GM12878 (cell line): ENCODE results near the gene TRPM1. TPM values are rescaled to one million over a fixed set of nuclear protein-coding genes. Genes with fewer than 3 reads are reported as not detected.
"Not testable (repeated sequence)": the region's sequence is repeated elsewhere in the genome, so short reads cannot be mapped to it uniquely, and the experiment has no call there.

Experiments
- ATAC-seq: fragments of 200-7000 bp; cut with Tn5 transposase; 3 replicates; pipeline ENCODE4 v1.9.1; 2020; ENCODE audit warnings: mild to moderate bottlenecking, moderate library complexity
- BruUV-seq: library from RNA; stranded (reverse); fragments of 400-500 nt; replicated peaks from 2 replicates; lab custom pipeline; 2021; lab: Mats Ljungman, UMichigan
- CTCF ChIA-PET: fragments of 300-600 bp; sonication (Branson Sonifier 250); formaldehyde crosslinking; extraction: SDS; loops from one replicate; lab custom pipeline; 2021; ENCODE audit warnings: inconsistent platforms; lab: Yijun Ruan, JAX
- POLR2A ChIA-PET: fragments of 350-600 bp; formaldehyde crosslinking; extraction: SDS; loops from one replicate; lab custom pipeline; 2021; ENCODE audit warnings: inconsistent platforms; lab: Charles Lee
- RAD21 ChIA-PET: fragments of 300-600 bp; sonication (Branson Sonifier 250); formaldehyde crosslinking; loops from one replicate; lab custom pipeline; 2023; ENCODE audit warnings: antibody characterized with exemption; ENCODE audit not compliant: unreplicated experiment; lab: Charles Lee
- SMC1A ChIA-PET: fragments of 300-600 bp; sonication (Branson Sonifier 250); formaldehyde crosslinking; loops from one replicate; lab custom pipeline; 2023; ENCODE audit not compliant: unreplicated experiment, uncharacterized antibody; lab: Charles Lee
- DNase-seq: peaks from one replicate; pipeline ENCODE4 v3.0.0-alpha.2; 2011; ENCODE audit warnings: low read depth, low spot score
- FAIRE-seq: peaks from 3 replicates; lab custom pipeline; 2011; peaks lifted over from hg19 to GRCh38; lab: Jason Lieb, UNC
- H2AFZ ChIP-seq: 2 replicates; pipeline ENCODE4 v1.6.0; 2011; ENCODE audit warnings: low read depth, low read length, control low read depth; ENCODE audit not compliant: control insufficient read depth
- H3K27ac ChIP-seq: 2 replicates; pipeline ENCODE4 v1.5.1; 2011; ENCODE audit warnings: control low read depth; ENCODE audit not compliant: control insufficient read depth, insufficient read depth
- H3K27me3 ChIP-seq, 2 experiments: replicated peaks in 1 of 2; 2 replicates each; pipeline versions ENCODE4 v1.6.0 to v1.6.1; 2011; ENCODE audit warnings: low read length in 1 of 2; ENCODE audit not compliant: control insufficient read depth in 2 of 2, insufficient read depth in 2 of 2
- H3K36me3 ChIP-seq, 2 experiments: 2 replicates each; pipeline ENCODE4 v1.5.1; 2011; ENCODE audit warnings: low read length in 1 of 2; ENCODE audit not compliant: control insufficient read depth in 2 of 2, insufficient read depth in 2 of 2
- H3K4me1 ChIP-seq: 2 replicates; pipeline ENCODE4 v1.6.1; 2011; ENCODE audit warnings: mild to moderate bottlenecking, low read length, moderate library complexity, mixed read lengths; ENCODE audit not compliant: control insufficient read depth, insufficient read depth
- H3K4me2 ChIP-seq: 2 replicates; pipeline ENCODE4 v1.6.0; 2011; ENCODE audit warnings: control low read depth; ENCODE audit not compliant: control insufficient read depth, insufficient read depth
- H3K4me3 ChIP-seq: fragments of 200-600 bp; sonication (generic); 2 replicates; pipeline ENCODE4 v1.5.1; 2016
- H3K79me2 ChIP-seq: 2 replicates; pipeline ENCODE4 v1.6.0; 2011; ENCODE audit warnings: low read length; ENCODE audit not compliant: control insufficient read depth, insufficient read depth
- H3K9ac ChIP-seq: 2 replicates; pipeline ENCODE4 v1.8.0; 2011; ENCODE audit warnings: low read length, control low read depth, mixed read lengths; ENCODE audit not compliant: control insufficient read depth, insufficient read depth
- H3K9me3 ChIP-seq: replicated peaks from 3 replicates; pipeline ENCODE4 v1.5.1; 2011; ENCODE audit warnings: mild to moderate bottlenecking, low read length; ENCODE audit not compliant: control insufficient read depth, insufficient read depth
- H4K20me1 ChIP-seq: 2 replicates; pipeline ENCODE4 v1.6.0; 2011; ENCODE audit not compliant: control insufficient read depth, insufficient read depth
- CTCF ChIP-seq, 3 experiments: IDR thresholded peaks in 2 of 3; conservative IDR thresholded peaks in 1 of 3; 2 replicates each; pipeline ENCODE4 v1.5.1; 2011; ENCODE audit warnings: low read depth in 3 of 3, low read length in 3 of 3, mild to moderate bottlenecking in 3 of 3, control low read depth in 2 of 3, moderate library complexity in 2 of 3, inconsistent platforms in 1 of 3, mixed read lengths in 1 of 3; ENCODE audit not compliant: control insufficient read depth in 2 of 3, insufficient read depth in 1 of 3; ENCODE audit errors: extremely low read depth in 1 of 3
- E2F8 ChIP-seq: fragments of 450-650 bp; IDR thresholded peaks from 2 replicates; pipeline ENCODE4 v1.6.1; 2018; ENCODE audit warnings: mild to moderate bottlenecking, low read depth, moderate library complexity; ENCODE audit not compliant: partially characterized antibody
- NFYB ChIP-seq: IDR thresholded peaks from 2 replicates; pipeline ENCODE4 v1.6.1; 2011; ENCODE audit warnings: low read depth, mild to moderate bottlenecking, low read length, improper control_type of control experiment, moderate library complexity; ENCODE audit not compliant: insufficient read depth
- PAX8 ChIP-seq: fragments of 450-650 bp; IDR thresholded peaks from 2 replicates; pipeline ENCODE4 v1.6.1; 2017; ENCODE audit warnings: mild to moderate bottlenecking, moderate library complexity
- POLR2A ChIP-seq: IDR thresholded peaks from 2 replicates; pipeline ENCODE4 v1.6.1; 2011; ENCODE audit warnings: low read depth, mild to moderate bottlenecking, low read length
- RUNX3 ChIP-seq: IDR thresholded peaks from 2 replicates; pipeline ENCODE4 v1.6.1; 2012; ENCODE audit warnings: low read length, inconsistent platforms
- SUZ12 ChIP-seq: fragments of 200-600 bp; sonication (generic); IDR thresholded peaks from one replicate; pipeline ENCODE4 v1.6.1; 2018; ENCODE audit warnings: antibody characterized with exemption, mild to moderate bottlenecking; ENCODE audit not compliant: unreplicated experiment
- TAF1 ChIP-seq: IDR thresholded peaks from 2 replicates; pipeline ENCODE4 v1.6.1; 2011; ENCODE audit warnings: mild to moderate bottlenecking, low read depth, low read length, borderline replicate concordance
- ZSCAN29 ChIP-seq: fragments of 450-650 bp; IDR thresholded peaks from 2 replicates; pipeline ENCODE4 v1.6.1; 2017; ENCODE audit warnings: mild to moderate bottlenecking, moderate library complexity
- WGBS: methylation state at CpG from one replicate; pipeline ENCODE4 v1.1.6; 2016; ENCODE audit warnings: low lambda C conversion rate; ENCODE audit not compliant: insufficient replicate concordance, insufficient coverage; ENCODE audit errors: missing lambda C conversion rate; 5-methylcytosine and 5-hydroxymethylcytosine counted together
- in situ Hi-C: fragments of 300-500 bp; cut with MboI; formaldehyde crosslinking; loops from 9 replicates; pipeline ENCODE4 v1.14.3; 2018; ENCODE audit warnings: mixed read lengths
- intact Hi-C: fragments of 100-400 bp; cut with micrococcal nuclease; formaldehyde crosslinking; loops from one replicate; pipeline ENCODE4 v1.14.2; 2022; ENCODE audit not compliant: unreplicated experiment
- polyA plus RNA-seq, 11 experiments: library from polyadenylated mRNA; depleted of rRNA in 4 of 11; unstranded in 6 of 11; stranded (reverse) in 5 of 11; fragments of >200 nt; fragmentation: Nextera tagmentation in 4 of 11; fragmentation: Illumina TruSeq in 1 of 11; extraction: Ambion mirVana in 4 of 11; extraction: Trizol in 1 of 11; gene quantifications; 1 replicate in 1 of 11; 2 replicates in 10 of 11; pipeline versions ENCODE4 v1.2.1 to v1.2.3, GENCODE V29; 2011 to 2016; ENCODE audit warnings: inconsistent platforms in 2 of 11, missing spikeins in 2 of 11, low read depth in 1 of 11
- total RNA-seq, 4 experiments: library from RNA; depleted of rRNA in 3 of 4; stranded (reverse); fragments of >200 nt in 3 of 4; fragmentation: Illumina TruSeq in 1 of 4; extraction: Trizol in 1 of 4; gene quantifications; 2 replicates each; pipeline versions ENCODE4 v1.2.1 to v1.2.3, GENCODE V29; 2013 to 2021

The TRPM1 gene
- total and polyA plus RNA-seq, 10 of the 15 experiments (the other 5 are each of a cell fraction or from before 2014, with no cell fraction given) = 0.01 to 0.10 (median 0.05) TPM; not detected in 4

- TF ChIP-seq E2F8 = no peak
- TF ChIP-seq TAF1 = no peak
- no peak for TF ChIP-seq ZSCAN29
- TF ChIP-seq RUNX3 = no peak
- no peak for TF ChIP-seq POLR2A
- no peak for TF ChIP-seq SUZ12
- no peak for TF ChIP-seq PAX8
- no peak for TF ChIP-seq CTCF (IDR thresholded peaks at IDR 0.05 in 2 of 3, conservative IDR thresholded peaks at IDR 0.05 in 1 of 3; ENCODE audit: control insufficient read depth in 2 of 3, extremely low read depth in 1 of 3, insufficient read depth in 1 of 3, low read depth in 3 of 3, low read length in 3 of 3)
These were observed 12.7 kb downstream of the TRPM1 start (continued) for GRCh38 chr15:31088672-31089367.

- RAD21 ChIA-PET, H3K27ac ChIP-seq, H3K4me2 ChIP-seq, intact Hi-C loops, H3K4me3 ChIP-seq, H2AFZ ChIP-seq, ATAC-seq, in situ Hi-C loops, H3K27me3 ChIP-seq, DNase-seq, BruUV-seq, H3K4me1 ChIP-seq, H3K36me3 ChIP-seq, H4K20me1 ChIP-seq, SMC1A ChIA-PET, H3K9me3 ChIP-seq, FAIRE-seq, H3K79me2 ChIP-seq, H3K9ac ChIP-seq, POLR2A ChIA-PET: not testable (repeated sequence)
- 56% methylated on average over 8 of the region's 8 CpGs for WGBS
- peak; percentile 61; the same call in 1 of the 2 replicates for TF ChIP-seq NFYB
- CTCF ChIA-PET = interaction anchor here (1.1 kb wide), 1 partner anchor 400 kb away, joined by 3 read pairs; no protein-coding TSS in a partner anchor
These were observed 13.5 kb downstream of the TRPM1 start for GRCh38 chr15:31088041-31088440.
